Measurements from ENCODE around the gene PCLO. TPM values are rescaled to one million over a fixed set of nuclear protein-coding genes. Genes with fewer than 3 reads are reported as not detected.

Gene PCLO, protein sequence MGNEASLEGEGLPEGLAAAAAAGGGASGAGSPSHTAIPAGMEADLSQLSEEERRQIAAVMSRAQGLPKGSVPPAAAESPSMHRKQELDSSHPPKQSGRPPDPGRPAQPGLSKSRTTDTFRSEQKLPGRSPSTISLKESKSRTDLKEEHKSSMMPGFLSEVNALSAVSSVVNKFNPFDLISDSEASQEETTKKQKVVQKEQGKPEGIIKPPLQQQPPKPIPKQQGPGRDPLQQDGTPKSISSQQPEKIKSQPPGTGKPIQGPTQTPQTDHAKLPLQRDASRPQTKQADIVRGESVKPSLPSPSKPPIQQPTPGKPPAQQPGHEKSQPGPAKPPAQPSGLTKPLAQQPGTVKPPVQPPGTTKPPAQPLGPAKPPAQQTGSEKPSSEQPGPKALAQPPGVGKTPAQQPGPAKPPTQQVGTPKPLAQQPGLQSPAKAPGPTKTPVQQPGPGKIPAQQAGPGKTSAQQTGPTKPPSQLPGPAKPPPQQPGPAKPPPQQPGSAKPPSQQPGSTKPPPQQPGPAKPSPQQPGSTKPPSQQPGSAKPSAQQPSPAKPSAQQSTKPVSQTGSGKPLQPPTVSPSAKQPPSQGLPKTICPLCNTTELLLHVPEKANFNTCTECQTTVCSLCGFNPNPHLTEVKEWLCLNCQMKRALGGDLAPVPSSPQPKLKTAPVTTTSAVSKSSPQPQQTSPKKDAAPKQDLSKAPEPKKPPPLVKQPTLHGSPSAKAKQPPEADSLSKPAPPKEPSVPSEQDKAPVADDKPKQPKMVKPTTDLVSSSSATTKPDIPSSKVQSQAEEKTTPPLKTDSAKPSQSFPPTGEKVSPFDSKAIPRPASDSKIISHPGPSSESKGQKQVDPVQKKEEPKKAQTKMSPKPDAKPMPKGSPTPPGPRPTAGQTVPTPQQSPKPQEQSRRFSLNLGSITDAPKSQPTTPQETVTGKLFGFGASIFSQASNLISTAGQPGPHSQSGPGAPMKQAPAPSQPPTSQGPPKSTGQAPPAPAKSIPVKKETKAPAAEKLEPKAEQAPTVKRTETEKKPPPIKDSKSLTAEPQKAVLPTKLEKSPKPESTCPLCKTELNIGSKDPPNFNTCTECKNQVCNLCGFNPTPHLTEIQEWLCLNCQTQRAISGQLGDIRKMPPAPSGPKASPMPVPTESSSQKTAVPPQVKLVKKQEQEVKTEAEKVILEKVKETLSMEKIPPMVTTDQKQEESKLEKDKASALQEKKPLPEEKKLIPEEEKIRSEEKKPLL (N-terminal part only)
- total RNA-seq = 0.13 and 0.32 TPM in 2 replicates

DNA sequence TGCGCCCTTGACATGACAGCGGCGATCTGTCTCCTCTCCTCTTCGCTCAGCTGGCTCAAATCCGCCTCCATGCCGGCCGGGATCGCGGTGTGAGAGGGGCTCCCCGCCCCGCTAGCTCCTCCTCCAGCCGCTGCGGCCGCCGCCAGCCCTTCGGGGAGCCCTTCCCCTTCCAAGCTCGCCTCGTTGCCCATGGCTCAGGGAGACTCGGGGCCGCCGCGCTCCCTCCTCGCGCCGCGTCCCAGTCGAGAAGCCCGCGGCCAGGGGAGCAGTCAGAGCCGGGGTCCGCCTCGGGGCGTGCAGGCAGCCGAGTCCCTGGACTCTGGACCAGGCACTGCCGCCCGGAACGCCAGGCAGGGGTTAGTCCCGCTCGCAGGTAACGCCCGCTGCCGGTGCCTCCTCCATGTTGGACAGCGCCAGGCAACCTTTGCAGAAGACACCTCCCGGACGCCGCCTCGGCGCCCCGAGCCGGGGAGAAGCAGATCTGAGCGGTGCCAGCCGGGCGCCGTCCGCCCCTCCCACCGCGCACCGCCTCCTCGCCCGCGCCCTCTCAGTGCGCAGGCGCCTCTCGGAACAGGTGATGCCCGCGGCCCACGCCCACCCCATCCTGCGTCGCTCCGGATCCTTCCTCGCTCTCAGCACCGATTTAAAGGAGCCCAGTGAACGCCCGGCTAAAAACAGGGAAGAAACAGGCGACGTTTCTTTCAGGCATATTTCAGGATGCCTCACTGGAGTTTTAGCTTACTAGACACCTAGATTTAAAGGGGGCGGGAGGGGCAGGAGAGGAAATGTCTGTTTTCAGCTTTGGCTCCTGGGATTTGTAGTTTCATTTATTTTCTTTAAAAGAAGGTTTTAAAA is at the start of gene PCLO:
PCLO (minus strand) TSS at position 483 of the 855 bp plus-strand sequence; CDS start at position 191, 292 bp downstream.

Small RNAs within 50 kb of the gene (small RNA-seq; reads per million reads assigned to genes)
- not detected for gene RNA5SP235
